ENCODE results near the gene ANK3.

The ANK3 gene

DNA sequence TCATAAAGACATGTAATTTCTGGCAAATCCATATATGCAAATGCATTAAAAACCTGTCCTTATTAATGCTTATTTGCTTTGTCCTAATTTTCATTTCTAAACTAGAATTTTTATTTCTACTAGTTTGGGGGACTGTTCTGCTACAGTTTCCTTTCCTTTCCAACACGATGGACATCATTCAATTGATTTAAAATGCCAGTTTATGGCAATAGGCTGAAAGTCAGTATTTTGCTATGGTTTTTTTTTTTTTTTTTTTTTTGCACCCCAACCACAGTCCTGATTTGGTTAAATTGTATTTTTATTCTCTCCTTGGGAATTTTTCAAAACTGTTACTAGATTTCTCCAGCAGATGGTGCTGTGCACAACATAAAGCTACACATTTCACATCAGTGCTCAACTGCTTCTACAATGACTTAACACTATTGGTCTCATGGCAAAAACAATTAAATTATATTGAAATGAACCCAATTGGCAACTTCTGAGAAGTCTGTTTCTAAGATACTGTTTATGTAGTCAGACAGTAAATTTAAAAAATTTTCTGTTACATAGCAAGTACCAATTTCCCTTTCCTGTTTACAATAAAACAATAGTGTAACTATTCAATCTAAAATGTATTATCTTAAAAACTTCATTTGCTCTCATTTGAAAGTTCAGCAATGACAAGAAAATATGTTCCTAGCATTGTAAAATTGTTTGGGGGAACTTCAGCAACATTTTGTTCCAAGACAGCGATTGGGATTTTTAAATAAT, 289.5 kb downstream of the ANK3 start:
- DNase-seq (ENCODE audit: low read depth): peak; percentile 38
- TF ChIP-seq, protein P1, sequence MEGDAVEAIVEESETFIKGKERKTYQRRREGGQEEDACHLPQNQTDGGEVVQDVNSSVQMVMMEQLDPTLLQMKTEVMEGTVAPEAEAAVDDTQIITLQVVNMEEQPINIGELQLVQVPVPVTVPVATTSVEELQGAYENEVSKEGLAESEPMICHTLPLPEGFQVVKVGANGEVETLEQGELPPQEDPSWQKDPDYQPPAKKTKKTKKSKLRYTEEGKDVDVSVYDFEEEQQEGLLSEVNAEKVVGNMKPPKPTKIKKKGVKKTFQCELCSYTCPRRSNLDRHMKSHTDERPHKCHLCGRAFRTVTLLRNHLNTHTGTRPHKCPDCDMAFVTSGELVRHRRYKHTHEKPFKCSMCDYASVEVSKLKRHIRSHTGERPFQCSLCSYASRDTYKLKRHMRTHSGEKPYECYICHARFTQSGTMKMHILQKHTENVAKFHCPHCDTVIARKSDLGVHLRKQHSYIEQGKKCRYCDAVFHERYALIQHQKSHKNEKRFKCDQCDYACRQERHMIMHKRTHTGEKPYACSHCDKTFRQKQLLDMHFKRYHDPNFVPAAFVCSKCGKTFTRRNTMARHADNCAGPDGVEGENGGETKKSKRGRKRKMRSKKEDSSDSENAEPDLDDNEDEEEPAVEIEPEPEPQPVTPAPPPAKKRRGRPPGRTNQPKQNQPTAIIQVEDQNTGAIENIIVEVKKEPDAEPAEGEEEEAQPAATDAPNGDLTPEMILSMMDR (IDR thresholded peaks at IDR 0.05; ENCODE audit: insufficient read depth, low read depth, low read length, missing control alignments): peak; percentile 58

DNA sequence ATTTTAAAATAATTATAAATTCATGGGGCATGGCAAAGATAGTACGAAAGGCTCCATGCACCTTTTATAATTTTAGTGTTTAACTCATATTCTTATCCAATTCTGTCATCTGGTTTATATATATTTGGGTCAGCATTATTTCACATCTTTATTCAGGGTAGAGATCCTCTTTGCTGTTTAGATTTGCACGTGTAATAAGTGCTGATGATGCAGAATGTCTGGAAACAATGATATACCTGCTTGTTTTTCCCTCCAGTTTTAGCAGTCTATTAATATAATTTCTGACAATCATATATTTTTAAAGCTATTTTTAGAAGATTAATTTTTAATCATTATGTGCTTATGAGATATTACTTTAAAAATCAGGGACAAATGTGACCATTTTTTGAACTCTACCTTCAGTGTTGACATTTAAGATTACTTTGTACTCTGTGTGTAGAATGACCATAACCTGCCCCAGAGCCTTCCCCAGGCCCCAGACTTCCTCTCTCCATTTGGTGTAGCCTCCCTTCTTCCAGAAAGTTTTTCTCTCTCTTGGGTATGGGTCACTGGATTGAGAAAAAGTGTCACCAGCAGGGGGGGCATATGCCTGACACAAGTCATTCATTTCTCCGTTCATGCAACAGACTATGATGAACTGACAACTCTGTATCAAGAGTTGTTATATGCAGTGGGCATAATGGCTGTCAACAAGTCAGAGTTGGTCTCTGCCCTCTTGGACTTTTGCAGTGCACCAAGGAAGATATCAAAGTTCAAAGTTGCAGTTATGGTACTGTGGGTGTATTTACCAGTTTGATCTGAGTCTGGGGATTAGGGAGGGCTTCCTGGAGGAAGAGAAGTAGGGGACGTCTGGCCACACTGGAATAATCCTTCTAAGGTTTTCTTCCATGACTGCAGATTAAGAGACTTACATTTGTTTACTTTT, 290.7 kb downstream of the ANK3 start:
- H3K4me3 ChIP-seq (ENCODE audit: low read depth, low read length): no peak overlapping the region
- TF ChIP-seq, protein P1 (IDR thresholded peaks at IDR 0.05; ENCODE audit: insufficient read depth, low read depth, low read length, missing control alignments): peak; percentile 36
- peak; percentile 41 for DNase-seq (ENCODE audit: low read depth)

More for the DNA sequence above, 289.5 kb downstream of the ANK3 start:
- no peak overlapping the region for H3K4me3 ChIP-seq (ENCODE audit: low read depth, low read length)

DNA sequence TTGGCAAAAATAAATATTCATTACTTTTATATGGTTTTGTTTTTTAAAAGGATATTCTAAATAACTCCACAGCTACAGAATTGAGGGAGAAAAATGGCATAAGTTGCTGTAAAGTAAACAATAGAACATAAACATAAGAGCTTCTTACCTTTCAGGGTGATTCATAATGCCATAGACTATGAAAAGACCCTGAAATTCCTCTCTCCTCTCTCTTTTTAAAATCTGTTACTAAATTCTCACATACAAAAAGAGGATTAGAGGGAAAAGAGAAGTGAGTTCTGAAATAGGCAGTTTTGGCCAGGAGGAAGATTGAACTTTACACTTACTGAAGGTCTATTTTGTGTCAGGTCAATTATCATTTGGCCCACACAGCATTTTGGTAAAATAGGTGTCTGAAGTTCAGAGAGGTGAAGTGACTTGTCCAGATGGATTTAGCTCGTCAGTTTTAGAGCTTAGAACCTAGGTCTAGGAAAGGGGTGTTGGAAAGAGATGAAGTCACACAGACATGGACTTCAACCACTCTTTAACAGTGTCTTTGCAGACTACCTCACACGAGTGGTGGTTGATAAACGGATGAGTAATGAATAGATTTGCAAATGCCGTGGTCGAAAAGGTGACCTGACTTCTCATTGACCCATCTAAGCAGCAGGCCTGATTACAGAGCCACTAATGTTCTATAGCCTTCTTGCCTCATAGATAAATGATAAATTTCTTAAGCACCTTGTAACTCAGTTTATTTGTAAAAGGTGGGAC, 292.7 kb downstream of the ANK3 start:
- no peak overlapping the region for H3K4me3 ChIP-seq (ENCODE audit: low read depth, low read length)
- DNase-seq (ENCODE audit: low read depth): peak; percentile 63
- TF ChIP-seq, protein P1 (IDR thresholded peaks at IDR 0.05; ENCODE audit: insufficient read depth, low read depth, low read length, missing control alignments): no peak

DNA sequence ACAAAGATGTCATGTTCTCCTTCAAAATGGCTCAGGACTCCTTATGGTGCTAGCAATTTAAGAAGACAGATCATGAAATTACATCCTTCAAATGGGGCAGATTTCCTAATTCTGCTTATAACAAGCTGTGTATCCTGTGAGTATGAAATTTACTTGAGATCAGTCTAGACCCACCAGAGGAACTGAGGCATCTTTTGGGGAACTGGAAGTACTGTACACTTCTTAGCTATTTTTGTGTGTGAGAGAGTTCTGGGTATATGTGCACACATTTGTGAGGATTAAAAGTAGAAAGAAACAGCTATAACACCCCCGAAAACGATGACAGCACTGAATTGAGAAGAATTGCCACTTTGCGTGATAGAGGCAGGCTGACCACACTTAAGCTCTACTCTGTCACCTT, 296.4 kb downstream of the ANK3 start:
- TF ChIP-seq, protein P1 (IDR thresholded peaks at IDR 0.05; ENCODE audit: insufficient read depth, low read depth, low read length, missing control alignments): no peak
- DNase-seq (ENCODE audit: low read depth): peak; percentile 23
- H3K4me3 ChIP-seq (ENCODE audit: low read depth, low read length): no peak overlapping the region

DNA sequence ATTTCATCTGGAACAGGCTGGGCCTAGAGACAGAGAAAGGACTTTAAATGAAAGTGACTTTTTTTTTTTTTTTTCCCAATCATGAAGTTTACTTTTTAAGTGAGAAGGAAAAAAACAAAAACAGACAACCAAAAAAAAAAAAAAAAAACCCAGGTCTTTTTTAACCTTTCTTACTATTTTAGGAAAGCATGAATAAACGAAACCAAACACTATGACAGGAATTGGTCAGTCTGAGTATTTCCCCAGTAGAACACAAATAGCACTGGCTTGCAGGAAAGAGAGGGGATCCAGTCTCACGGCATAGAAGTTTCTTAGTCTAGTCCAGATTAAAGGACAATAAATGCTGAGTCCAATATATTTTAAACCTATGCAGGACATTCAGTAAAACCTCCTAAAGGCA, 302.8 kb downstream of the ANK3 start:
- TF ChIP-seq, protein P1 (IDR thresholded peaks at IDR 0.05; ENCODE audit: insufficient read depth, low read depth, low read length, missing control alignments): no peak
- no peak overlapping the region for H3K4me3 ChIP-seq (ENCODE audit: low read depth, low read length)
- peak; percentile 65 for DNase-seq (ENCODE audit: low read depth)

DNA sequence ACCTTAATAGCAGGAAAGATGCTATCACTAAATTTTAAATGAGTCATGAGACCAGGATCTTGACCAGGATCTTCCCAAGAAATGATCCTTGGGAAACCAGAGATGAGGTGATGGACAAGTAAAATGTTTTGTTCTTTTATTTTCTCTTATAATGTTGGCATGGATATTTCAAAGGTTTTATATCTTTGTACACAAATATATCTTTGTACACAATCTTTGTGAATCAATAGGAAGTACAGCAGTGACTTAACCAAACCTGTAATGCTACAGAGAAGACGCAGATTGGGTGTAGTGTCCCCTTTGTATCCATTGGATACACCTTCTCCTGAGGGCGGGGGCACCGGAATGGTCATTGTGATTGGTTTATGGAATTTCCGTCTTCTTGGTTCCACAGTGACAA, 303.3 kb downstream of the ANK3 start:
- TF ChIP-seq, protein P1 (IDR thresholded peaks at IDR 0.05; ENCODE audit: insufficient read depth, low read depth, low read length, missing control alignments): no peak
- no peak for DNase-seq (ENCODE audit: low read depth)

More for the DNA sequence above, 303.3 kb downstream of the ANK3 start:
- no peak overlapping the region for H3K4me3 ChIP-seq (ENCODE audit: low read depth, low read length)
